ENCODE results near the gene C2orf92.

The C2orf92 gene

DNA sequence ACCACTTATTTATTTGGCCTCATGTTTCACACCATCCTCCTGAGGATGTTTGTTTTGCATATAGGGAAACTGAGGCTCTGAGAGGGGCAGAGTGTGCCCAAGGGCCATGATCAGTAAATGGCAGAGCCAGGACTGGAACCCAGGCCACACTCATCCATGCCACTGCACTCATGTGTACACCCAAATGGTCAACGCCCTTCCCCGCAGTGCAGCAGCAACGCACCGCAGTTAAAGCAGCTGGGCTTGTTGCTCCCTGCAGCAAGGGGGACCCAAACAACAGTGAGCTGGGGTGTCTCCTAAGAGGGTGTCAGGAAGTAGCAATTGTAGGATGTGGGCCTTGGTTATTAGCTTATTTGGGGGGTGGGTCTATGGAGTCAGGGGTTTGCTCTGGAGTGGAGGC is 80.5 kb downstream of the C2orf92 start:
- DNase-seq, result no peak

DNA sequence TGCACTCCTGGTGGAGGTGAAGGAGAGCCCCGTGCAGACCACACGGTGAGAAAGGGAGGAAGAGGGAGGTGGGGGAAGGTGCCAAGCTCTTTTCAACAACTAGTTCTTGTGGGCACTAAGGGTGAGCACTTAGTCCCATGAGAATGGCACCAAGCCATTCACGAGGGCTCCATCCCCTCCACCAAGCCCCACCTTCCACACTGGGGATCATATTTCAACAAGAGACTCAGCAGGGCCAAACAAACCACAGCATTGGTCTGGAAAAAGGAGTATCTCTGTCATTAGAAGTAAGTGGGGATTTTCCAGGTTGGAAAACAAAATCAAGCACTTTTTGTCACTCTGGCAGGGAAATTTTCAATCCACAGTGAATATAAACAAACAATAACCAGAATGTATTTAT is 82.2 kb downstream of the C2orf92 start:
- no peak for DNase-seq

Data from eye (tissue), 1 donor.